Neural cell (in vitro differentiated cells): ENCODE data around the gene FYB1. TPM values are rescaled to one million over a fixed set of nuclear protein-coding genes. Genes with fewer than 3 reads are reported as not detected.

Experiments used
- polyA plus RNA-seq: library from polyadenylated mRNA; depleted of rRNA; stranded (reverse); fragments of >200 nt; gene quantifications from 2 replicates; pipeline ENCODE4 v1.2.3, GENCODE V29; 2014

FYB1 gene
- polyA plus RNA-seq, 1 donor from 2014 or later, result not detected

Other genes with a start within 250 kb of the FYB1 start
- gene RICTOR, start 145.2 kb downstream of the FYB1 start, polyA plus RNA-seq, result 12.9 and 16.1 TPM in 2 replicates
- gene C9, start 144.9 kb upstream of the FYB1 start, polyA plus RNA-seq, result not detected in 2 replicates
- gene DAB2, start 205.4 kb upstream of the FYB1 start, polyA plus RNA-seq, result 0.63 and 0.72 TPM in 2 replicates